Activated gamma-delta T cell treated with anti-CD3 and anti-CD28 coated beads, Interleukin-2, amount 50 U/mL, for 16 hours (primary cell): ENCODE results near the gene BLOC1S5.
"Not testable (repeated sequence)": the region's sequence is repeated elsewhere in the genome, so short reads cannot be mapped to it uniquely, and the experiment has no call there.

Source experiments
- DNase-seq: peaks from one replicate; pipeline ENCODE4 v3.0.0-alpha.2; 2020; ENCODE audit warnings: low read depth

The BLOC1S5 gene

DNA sequence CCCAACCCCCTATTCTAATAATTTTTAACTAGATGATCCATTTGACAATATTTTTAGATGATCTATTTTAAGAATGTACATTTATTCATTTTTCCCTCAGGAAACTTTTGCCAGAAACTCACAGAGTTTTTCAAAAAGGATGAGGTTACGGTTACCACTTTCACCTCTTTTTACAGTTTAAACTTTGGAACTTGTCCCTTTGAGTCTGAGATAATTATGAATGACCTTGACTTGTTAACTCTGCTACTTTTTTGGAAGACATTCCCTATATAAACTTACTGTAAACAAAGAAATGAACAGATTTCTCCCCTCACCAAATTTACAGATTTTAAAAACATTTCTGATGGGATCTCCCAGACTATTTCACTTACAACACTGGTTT, 18.4 kb upstream of the BLOC1S5 start:
- DNase-seq: no peak

DNA sequence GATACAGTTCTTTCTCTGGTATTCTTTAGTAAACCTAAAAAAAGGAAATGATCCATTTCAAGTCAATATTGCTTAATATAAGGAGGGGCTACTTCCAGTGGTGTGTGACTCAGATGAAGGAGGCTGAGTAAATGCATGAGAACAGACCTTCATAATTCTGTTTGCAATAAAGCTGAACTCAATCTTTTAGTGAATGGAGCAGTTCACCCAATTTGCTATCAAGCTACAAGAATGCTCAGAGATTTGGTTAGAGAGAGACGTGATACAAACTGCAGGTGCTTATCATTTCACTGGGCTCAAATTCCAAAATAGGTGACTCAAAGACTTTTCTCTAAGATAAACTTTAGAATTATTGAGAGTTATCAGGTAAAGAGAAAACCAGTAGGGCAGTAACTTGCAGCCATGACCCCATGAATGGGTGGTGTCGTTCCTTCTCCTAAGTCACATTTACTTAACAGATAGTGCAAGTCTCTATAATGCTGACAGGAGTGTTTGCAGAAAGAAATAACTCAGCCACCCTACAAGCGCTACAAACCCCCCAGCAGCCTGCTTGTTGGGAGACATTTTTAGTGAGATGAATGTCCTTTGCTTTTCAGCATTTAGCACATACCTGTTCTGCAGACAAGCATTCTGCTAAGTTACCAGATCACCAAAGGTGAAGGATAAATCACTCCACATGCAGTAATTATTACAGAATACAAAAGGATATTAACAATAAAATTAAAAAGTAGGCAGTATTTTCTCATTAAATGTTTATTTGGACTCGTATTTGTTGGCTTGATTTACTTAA, 16.4 kb upstream of the BLOC1S5 start:
- DNase-seq: no peak

DNA sequence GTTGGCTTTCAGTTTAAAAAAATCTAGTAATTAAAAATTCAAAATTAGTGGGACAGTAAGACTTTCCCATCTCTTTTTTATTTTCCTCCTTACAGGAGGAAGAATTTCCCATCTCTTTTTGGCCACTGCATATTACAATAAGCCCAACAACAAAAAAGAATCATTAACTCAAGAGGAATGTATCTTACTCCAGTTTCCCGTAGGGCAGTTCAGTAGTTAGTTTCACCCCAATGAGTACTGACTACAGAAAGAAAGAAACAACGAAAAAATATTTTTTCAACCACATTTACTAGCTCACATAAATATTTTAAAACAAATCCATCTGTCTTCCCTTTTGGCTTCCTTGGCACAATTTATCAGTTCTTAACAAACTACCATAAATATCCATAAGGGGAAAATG, 14.9 kb upstream of the BLOC1S5 start:
- DNase-seq: no peak

DNA sequence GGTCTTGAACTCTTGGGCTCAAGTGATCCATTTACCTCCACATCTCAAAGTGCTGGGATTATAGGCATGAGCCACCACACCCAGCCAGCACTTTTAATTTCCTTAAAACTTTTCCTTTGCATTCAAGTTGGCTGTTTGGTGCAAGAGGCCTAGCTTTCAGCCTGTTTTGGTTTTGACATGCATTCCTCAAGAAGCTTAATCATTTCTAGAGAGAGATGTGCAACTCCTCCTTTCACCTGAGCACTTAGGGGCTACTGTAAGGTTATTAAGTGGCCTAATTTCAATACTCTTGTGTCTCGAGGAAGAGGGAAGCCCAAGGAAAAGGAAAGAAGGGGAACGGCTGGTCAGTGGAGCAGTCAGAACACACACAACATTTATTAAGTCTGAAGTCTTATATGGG, 13.8 kb upstream of the BLOC1S5 start:
- DNase-seq: no peak

DNA sequence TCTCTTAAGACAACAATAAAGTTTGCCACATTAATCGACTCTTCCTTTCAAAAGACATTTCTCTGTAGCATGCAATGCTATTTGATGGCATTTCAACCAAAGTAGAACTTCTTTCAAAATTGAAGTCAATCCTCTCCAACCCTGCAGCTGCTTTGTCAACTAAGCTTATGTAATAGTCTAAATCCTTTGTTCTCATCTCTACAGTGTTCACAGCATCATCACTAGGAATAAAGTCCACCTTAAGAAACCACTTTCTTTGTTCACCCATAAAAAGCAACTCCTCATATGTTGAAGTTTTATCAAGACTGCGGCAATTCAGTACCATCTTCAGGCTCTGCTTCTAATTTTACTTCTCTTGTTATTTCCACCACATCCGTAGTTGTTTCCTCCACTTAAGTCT, 11.5 kb upstream of the BLOC1S5 start:
- no peak for DNase-seq

DNA sequence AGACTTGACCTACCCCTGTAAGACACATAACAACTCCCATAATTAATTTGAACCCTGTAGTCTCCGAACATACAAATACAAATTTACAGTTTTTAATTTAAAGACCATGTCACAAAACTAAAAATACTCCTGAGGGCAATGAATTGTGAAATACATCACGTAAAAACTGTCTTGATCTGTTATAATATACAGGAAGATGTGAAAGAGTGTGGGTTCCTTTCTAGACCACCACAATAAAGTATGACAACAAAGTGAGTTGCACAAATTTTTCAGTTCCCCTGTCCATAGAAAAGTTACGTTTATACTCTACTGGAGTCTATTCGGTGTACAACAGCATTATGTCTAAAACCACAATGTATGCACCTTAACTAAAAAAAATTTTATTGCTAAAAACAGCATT, 11.0 kb upstream of the BLOC1S5 start:
- DNase-seq: no peak

DNA sequence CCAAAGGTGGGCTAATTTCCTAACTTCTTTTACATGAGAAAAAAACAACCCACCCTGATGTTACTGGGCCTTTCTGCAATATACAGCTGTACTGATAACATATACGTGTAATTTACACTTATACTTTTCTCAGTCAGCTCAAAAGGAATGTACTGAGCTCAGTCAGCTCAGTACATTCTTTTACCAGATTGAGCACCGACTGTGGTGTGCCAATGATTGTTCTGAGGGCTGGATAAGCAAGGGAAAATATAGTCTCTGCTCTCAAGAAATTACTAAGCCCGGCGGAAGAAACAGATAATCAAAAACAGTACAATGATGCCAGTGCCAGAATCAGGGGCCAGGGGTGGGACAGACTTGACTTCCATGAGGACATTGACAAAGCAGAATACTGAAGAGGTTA, 10.0 kb upstream of the BLOC1S5 start:
- no peak for DNase-seq

DNA sequence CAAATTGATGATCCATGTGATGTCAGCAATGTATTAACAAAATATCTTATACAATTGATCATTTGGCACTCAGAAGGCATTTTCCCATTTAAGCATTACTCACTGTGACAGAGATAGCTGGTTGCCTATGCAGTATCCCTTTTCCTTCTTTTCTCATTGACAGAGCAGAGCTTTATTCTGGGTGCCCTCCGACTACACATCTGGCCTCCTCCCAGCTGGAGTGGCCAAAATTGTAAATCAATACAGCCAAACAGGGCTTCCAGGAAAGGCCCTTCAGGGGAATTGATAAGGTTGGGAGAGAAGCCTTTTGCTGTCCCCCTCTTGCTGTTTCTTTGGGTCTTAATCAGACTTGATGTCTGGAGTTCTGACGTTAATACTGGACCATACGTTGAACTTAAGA, 9.6 kb upstream of the BLOC1S5 start:
- DNase-seq: no peak

DNA sequence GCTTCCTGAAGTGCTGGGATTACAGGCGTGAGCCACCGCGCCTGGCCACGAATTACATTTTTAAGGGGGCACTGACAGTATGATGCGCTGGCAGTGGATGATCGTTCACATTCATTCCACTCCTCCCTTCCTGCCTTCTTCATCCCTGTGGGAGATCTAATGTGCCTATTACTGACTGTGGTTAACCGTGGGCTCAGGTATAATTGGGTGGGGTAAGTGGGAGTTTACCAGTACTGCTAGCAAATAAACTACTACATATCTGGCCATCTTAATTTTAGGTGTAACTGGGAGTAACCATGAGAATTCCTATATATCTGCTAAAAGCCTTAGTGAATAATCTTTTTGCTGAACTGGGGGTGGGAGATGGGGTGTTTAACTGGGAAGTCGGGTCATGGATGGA, 6.5 kb upstream of the BLOC1S5 start:
- DNase-seq: no peak

DNA sequence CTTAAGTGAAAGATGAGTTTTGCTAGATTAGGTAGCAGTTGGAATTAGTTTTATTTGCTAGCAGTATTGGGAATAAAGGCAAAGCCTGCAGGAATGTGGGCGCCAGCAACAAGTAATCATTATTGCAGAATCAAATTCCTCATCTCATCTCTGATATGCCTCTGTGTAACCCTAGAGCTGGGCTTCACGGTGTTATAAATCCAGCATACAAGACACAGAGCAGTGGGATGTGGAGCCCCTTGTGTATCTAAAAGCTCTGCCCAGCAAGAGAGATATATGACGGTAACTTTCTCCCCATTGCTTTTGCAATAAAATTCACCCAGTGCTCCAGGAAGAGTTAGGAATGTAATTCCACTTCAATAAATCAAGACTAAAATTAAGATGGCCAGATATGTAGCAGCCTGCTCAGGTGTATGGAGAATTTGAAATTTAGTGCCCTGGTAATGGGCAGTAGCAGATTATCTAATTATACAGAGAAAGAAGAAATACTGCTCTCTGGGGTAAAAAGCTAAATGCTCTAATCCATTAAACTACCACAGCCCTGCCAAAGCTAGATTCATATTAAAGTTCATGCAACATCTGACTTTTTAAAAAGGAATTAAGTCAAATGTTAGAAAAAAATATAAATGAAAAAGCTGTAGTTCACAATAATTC, 5.6 kb upstream of the BLOC1S5 start:
- DNase-seq: no peak

DNA sequence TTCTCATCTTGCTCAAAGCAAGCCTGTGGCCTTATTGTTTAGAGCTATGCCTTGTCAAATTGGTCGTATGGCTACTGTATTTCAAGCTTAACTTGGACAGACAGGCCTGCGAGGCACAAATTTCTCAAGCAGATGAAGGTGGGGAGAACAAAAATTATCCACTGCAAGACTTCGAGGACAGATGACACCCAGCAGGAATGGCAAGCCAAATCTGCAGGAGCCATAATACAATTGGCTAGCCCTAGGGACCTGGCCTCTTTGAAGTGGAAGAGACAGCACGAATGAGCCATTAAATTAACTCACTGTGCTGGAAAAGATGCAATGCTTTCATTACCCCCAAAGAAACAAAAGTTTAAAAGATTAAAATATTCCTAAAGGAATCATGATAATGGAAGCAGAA, 5.0 kb upstream of the BLOC1S5 start:
- DNase-seq: no peak

DNA sequence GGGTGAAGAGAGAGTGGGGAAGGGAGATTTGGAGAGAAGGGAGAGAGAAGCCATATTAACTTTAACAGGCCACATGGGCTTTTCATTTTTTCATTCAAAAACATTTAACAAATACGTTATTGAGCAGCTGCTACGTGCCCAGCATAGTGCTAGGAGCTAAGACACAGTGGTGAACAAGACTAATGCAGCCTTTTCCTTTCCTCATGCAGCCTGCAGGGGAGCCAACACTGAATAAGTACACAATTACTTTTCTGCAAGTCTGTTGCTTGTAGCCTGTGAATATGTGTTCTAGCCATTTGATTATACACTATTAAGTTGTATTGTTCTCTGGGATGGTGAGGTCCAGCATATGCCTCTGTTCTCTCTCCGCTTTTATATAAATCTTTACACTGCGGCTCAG, 1.9 kb upstream of the BLOC1S5 start:
- no peak for DNase-seq

DNA sequence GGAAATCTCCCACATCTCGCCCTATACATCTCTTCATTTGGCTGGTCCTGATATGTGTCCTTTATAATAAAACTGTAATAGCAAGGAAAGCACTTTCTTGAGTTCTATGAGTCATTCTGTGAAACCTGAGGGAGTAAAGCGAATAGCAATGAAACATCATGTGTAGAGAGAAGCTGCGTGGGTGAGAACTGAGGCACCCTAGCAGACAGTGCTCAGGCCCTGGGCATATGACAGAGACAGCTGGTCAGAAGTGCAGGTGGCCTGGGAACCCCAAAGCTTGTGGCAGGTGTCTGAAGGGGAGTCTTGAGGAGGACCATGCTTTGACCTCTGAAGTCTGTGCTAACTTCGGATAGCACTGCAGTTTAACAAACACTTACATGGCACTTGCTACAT, 1.3 kb upstream of the BLOC1S5 start:
- no peak for DNase-seq

DNA sequence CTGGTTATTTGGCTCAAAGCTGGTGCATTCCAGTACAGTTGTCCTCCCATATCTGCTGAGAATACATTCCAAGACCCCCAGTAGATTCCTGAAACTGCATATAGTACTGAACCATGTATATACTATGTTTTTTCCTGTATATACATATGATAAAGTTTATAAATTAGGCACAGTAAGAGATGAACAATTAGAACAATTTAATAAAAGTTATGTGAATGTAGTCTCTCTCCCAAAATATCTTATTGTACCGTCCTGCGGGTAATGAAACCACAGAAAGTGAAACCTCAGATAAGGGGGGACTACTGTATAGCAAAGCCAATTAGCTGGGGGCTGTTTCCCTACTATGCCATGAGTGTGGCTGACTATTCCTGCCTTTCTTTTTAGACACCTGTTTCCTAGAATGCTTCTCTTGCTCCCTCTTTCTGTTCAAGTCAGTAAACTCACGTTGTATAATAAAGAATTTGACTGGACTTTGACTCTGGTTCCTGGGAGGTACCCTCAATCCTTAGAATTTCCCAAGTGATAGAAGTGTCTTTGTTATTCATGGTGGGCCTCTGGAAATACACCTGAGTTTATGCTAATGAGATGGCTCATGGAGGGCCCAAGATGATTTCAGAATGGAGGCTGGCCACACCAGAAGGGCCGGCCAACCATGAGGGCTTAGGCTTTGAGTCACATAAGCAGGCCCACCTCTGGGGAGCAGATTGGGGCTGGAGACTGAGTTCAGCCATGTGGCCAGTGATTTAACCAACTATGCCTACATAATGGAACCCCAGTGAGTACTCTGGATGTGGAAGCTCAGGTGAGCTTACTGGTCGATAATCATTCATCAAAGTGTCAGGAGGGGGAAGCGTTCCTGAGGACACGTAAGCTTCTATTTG, 689 bp upstream of the BLOC1S5 start:
- no peak for DNase-seq

DNA sequence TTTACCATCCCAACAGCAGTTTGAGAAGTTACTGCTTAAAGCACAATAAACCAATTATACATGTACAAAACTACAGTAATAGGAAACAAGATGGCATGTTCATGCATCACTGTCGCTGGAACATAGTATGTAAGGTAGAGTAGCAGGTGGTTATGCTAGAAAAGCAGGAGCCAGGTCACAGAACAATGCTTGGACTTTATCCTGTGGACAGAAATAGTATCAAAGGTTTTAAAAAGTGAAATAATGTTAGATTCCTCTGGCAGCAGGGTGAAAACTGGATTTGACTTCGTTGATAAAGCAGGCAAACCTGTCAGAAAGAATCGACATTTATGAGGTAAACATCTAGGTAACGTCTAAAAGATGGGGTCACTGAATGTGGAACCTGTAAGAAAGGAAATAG, 2.5 kb downstream of the BLOC1S5 start:
- DNase-seq: no peak

DNA sequence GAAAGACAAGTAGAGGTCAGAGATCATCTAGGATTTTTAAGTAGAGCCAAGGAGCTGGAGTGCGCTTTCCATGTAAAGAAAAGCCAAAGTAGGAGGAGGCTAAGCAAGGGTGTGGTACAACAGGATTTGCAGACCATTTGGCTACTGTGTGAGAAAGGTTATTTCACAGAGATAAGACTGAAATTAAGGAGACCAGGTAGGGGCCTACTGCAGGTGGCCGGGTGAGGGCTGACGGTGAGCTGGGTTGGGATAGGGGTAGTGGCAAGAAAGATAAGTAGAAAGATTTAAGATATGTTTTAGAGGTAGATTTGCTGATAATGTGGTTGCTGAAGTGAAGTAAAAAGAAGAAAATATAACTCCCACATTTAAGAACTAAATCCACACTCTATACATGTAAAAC, 3.8 kb downstream of the BLOC1S5 start:
- DNase-seq: no peak

DNA sequence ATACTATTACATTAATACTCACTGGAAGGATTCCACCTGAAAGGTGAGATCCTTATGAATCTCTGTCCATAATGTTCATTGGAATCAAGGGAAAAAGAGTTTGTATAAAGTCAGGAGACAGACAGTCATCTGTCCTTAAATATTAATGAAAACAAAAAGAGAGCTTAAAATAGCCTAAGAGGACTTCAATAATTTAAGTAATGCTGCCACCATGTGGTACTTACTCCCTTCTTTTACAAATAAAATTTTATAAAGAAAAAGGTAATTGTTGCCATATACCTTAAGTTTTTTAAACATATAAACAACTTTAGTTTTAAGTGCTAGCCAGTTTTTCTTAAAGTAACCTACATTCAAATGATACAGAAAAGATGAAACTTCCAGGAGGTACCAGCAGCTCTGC, 5.1 kb downstream of the BLOC1S5 start:
- DNase-seq: no peak

DNA sequence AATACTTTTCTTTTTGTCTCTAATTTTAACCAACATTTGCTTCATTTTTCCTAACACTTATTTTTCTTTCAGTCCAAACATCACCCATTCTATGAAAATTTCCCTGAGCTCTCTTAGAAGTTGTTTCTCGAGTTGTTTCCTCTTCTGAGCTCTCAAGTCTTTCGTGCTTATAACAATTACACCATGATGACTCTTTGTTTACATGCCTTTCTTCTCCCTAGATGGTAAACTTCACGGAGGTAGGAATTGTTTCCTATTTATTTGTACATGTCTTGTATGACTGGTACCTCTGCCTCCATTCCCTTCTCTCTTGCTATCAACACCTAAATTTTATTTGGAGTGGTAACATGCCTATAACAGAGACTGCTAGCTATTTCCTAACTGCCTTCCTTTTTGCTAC, 6.4 kb downstream of the BLOC1S5 start:
- no peak for DNase-seq

DNA sequence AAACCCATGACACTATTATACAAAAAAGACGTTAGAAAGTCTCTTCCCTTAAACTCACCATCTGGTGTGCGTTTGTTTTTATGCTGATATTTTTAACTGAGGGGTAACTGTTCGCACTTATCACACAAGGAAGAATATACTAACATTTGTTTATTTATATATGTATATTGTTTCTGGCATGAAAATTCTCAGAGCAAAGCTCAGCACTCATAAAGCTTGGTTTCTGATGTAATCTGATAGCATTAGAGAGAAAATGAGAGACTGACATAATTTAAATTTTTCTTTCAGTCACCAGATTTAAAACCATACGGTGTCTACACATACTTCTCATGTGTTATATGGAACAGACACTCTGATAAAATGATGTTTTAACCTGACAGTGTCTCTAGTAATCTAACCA, 6.9 kb downstream of the BLOC1S5 start:
- no peak for DNase-seq

DNA sequence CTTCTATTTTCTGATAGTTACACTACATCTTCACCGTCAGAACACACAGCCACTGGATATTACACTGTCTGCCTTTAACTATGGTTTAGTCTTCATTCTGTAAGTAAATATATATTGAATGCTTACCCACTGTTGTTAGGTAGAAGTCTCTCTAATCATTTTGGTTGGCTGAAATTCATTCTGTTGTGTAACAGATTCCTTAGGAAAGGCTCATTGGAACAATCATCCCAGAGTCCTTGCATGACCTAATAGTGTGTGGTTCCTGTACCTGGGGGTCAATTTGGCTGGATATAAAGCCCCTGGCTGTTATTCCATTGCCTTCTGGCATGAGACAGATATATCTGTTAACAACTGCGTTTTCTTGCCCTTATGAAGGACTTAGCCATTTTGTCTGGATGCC, 9.9 kb downstream of the BLOC1S5 start:
- DNase-seq: no peak

DNA sequence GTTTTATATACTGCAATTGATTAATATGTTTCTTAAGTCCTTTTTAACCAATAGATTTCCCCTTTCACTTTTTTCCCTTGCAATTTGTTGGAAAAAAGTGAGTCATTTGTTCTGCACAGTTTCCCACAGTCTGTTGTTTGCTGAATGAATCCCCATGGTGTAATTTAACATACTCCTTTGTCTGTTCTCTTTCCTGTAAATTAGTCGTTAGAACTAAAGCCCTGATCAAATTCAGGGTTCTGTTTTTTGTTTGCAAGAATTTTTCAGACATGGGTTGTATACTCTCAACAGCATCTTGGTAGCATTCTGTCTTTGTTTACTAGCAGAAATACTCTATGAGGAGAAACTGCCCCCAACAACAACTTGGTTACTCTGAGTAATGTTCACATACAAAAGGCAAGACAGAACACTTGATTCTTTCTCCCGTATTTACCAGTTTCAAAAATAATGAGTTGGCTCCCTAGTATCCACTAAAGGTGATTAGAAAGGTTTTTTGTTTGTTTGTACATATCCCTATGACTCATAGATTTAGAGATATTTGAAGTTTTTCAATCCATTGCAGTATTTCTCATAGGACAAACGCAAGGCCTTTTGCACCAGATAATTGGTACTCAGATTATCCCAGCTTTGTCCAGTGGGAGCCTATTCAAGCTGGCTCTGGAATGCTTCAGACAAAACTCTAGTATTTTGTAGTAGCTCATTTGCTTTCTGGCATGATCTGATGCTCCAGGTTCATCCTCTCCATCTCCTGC, 16.5 kb downstream of the BLOC1S5 start:
- no peak for DNase-seq

DNA sequence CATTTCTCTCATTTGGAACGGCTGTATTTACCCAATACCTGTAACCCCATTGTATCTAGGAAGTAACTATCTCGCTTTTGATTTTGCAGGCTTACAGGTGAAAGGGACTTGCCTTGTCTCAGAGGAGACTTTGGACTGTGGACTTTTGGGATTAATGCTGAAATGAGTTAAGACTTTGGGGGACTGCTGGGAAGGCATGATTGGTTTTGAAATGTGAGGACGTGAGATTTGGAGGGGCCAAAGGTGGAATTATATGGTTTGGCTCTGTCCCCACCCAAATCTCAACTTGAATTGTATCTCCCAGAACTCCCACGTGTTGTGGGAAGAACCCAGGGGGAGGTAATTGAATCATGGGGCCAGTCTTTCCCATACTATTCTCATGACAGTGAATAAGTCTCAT, 18.4 kb downstream of the BLOC1S5 start:
- not testable (repeated sequence) for DNase-seq
